Hypothalamus (tissue), 51 donors: ENCODE measurements around the gene SUFU.

Experiments
- DNase-seq, 51 donors: peaks; one replicate each; lab custom pipeline; 2025; lab: John Stamatoyannopoulos, UW

Gene SUFU

DNA sequence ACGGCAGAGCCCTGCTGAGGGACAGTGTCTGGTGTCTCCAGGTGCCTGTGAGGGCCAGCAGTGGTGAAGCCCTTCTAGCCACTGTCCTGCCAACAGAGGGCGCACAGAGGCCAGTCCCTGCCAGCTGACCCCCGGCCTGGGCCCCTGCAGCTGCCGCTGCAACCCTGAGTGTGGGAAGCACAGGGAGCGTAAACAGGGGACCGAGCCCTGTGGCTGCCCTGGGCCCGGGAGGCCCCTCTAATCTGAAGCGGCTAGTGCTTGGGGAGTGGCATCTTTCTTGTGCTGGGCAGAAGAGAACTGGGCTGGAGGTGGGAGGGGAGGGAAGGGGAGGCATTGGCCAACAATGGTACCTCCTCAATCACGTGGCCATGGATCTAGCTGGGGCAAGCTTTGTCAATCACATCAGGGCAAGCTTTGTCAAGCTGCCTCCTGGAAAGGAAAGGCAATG, 175.1 kb downstream of the SUFU start:
- peak in 47 of 51 donors; percentile 26 to 93 (median 69) for DNase-seq

DNA sequence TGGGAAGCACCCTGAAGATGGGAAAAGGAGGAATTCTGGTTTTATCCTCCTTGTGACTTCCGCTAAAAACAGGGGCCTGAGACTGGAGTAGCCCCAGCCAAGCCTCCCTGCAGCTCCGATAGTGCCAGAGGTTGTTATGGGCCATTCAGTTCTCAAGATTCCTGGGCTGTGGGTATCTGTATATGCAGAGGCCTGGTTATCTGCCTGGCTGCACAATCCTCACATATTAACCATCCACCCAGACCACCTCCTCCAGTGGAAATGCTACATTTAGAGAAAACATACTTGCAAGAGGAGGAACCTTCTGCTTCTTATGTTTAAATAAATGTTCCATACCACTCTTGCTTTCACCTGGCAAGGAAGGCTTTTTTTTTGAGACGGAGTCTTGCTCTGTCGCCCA, 175.8 kb downstream of the SUFU start:
- no peak for DNase-seq

DNA sequence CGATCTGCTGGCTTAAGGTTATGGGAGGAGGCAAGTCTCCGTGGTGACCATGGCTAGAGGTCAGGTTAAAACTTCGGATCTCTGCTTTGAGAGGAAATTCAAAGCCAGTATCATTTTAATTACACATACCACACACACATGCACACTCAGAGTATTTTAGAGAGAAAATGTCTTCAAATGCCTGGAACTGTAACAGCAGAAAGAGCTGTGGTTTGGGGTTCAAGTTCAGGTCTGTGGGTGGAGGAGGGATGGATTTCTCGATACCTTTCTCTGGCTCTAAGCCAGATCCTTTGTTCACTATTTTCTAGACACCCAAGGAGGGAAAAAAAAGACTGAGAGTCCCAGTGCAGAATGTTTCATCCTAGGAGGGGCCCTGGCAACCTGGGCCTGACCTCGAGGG, 177.9 kb downstream of the SUFU start:
- DNase-seq, result no peak

DNA sequence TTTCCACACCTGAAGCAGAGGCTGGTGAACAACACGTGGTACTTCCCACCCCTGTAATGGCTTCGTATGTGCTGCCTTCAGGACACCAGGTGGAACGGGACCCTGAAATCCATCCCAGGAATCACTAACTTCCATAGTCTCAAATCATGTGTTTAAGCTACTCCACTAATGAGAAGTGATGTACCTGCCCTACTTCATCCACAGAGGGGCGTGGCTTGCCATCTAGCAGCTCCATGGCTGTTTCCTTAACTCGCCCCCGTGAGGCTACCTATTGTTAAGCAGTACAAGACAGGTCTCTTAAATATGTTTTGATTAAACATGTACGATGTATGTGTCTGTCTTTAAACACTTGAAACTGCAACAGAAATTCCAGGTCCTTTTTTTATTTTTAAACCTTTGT, 178.6 kb downstream of the SUFU start:
- DNase-seq, result peak in 1 of 51 donors; percentile 2

DNA sequence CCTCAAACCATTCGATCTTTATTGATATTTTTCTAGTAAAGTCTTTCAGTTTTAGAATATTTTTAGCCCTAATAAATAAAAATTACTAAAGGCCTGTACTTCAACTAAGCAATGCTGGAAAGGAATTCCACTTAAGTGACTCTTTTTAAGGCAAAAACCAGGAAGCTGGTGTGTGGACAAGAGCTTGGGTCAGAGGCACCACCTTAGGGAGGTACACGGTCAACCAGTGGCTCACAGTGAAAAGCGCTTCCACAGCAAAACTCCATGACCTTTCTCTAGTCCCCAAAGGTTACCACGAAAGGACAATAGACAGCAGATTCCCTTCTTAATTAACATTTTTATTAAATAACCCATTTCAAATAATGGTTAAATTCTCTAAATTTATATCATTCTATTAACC, 179.2 kb downstream of the SUFU start:
- no peak for DNase-seq
